HuH-7 (cell line): ENCODE results near the gene ARHGAP6.

Experiments used
- DNase-seq: peaks from one replicate; pipeline ENCODE4 v3.0.0; 2011; ENCODE audit warnings: low spot score

ARHGAP6 gene

DNA sequence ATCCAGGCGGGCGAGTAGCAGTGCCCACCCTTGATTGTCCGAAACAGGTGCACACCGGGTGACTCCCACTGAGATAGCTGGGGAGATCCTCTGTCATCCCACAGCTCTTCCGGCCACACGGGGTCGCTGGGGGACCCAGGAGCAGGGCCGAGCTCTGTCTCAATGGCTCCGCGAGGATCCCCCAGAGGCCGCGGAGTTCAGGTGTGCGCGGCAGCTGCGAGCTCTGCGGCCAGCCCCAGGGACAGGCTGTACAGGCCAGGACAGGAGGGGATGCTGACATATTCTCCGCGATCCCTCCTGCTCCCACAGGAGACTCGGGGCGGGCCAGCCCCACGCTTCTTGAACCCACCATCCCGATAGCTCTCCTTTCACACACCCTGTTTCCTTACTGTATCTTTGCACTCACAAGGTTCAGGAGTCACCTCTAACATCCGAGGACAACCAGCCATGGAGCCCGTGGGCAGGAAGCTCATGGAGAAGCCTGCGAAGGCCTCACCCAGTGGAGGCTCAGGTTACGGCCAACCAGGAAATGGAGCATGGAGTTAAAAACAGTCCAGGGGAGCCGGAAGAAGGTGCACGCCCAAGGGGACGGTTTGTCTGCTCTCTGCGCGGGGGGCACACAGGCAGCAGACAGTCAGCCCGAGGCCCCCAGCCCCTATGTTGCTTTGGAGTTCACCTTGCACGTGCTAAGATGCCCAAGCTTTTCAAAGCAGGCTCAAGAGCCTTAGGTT is 450.4 kb downstream of the ARHGAP6 start:
- DNase-seq = no peak

DNA sequence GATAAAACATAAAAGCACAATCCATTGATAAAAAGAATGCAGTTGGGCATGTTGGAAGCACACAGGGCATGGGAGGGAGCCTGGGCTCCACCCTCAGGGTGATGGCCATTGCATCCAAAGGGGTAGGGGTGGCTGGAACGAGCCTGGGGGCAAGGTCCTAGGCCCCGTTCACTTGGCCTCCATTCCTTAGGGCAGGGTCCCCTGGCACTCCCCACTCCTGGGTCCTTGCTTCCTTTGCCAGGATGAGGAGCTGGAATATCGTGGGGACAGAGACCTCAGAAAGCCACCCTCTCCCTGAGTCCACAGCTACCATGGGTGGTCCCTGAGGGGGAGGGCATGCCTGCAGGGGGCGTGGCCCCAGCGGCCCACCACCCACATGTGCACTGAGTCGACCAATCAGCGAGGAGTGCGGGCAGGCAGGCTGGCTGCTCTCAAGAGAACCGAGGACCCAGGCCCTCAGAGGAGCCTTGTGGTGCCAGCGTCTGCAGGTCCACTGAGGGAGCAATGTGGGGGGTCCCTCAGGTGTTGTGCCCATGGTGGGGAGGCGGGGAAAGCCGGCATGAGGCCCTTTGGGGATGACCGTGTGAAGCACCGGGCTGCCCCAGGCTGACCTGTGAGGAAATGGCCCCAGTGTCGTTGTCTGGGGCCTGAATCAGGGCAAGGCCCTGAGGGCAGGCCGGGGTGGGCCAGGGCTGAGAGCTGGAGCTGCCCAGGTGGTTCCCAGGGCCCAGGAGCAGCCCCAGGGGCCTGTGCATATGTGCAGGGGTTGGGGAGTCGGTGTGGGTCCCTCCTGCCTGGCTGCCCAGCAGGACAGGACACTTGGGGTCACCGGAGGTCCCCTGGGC is 451.2 kb downstream of the ARHGAP6 start:
- no peak for DNase-seq

DNA sequence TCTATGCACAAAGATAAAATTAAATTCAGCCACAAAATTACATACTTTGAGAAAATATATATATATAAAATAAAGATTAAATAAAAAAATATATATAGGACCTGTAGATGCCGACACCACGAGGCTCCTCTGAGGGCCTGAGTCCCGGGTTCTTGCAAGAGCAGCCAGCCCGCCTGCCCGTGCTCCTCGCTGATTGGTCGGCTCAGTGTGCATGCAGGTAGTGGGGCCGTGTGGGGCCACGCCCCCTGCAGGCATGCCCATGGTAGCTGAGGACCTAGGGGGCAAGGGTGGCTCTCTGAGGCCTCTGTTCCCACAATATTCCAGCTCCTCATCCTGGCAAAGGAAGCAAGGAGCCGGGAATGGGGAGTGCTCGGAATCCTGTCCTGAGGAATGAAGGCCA is 453.0 kb downstream of the ARHGAP6 start:
- no peak for DNase-seq

DNA sequence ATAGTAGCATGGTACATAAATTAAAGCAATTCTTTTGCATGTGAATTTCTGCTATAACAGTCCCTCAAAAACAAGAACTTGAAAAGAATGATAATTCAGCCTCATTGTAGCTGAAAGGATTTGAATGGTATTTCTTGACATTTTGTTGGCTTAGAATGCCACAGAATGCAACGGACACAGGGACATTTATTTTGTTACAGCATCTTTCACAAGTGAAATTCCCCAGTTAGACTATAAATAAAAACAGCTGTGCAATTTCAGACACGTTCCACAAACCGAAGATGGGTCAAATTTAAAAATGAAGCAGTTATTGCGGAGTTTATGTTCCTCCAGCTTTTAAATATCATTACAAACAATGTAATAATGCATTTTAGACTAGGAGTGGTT is 455.3 kb downstream of the ARHGAP6 start:
- no peak for DNase-seq

DNA sequence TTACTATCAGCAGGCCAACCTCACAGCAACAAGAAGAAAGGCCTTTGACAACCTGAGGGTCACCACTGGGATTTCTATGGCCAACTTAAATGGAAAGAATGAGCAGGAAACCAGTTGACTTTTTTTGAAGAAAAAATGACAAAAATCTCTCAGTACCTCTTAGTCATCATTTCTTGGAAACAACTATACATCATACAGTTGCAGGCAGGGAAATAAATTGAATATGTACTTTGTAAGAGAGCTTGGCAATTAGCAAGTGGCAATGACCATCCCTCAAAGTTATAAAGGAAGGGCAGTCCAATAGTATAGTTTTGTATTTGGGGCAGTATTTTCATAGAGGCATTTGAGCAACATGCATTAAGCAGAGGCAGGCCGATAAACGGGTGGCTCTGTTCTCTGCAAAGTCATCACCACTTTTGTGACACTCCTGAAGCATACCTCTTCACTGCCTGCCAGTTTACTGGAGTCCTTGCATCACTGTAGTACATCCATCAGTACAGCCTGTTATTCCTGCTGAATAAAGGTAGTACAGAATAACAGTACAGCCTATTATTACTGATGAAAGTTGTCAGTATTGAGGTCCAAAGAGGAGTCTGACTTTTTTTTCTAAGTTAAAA is 455.8 kb downstream of the ARHGAP6 start:
- no peak for DNase-seq

DNA sequence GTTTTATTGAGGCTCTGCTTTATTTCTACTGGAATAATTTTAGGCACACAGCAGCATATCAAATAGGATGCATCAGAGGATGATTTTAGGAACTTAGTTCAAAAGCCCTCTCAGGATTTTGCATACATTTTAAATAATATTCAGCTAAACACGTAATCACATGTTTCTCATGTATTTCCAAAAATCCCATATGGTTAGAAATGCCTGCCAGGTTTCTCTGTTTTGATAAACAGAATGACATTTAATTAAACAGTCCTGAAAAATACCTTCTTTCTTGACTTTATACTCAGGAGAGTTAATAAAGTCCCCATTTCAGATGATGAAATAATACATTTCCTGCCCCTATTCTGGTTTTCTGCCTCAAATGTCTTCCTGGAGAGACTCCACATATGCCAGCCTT is 459.0 kb downstream of the ARHGAP6 start:
- no peak for DNase-seq

DNA sequence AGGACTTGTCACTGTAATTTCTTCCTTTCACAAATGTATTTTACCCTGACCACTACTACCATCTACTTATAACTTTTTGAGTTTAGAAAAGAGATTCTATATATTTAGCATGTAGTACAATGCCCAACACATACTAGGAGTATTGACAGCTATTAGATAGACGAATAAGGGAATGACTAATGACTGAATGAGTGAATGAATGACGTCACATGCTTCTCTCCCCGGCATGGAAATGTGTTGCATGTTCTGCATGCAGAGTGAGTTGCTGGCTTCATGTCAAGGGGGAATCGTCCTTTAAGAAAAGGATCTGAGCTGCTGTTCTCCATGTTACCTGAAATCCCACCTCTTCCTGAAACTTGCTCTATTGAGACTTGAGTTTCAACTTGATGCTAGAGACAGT is 459.9 kb downstream of the ARHGAP6 start:
- no peak for DNase-seq

DNA sequence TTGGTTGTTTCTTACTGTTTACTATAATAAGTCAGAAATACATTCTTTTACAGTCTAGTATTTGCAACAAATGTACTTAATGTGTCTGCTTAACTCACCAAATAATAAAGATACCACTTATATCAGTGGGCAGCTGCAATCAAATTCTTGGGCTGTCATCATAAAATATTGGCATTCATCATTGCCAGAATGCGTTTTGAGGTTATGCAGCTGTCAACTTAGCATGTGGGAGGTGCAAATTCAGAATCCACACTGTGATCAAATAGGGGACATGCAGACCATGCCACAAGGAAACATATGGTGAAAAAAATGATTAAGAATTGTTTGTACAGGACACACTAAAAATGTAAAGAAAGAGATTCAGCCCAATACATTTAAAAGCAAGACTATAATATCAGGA is 468.0 kb downstream of the ARHGAP6 start:
- DNase-seq = no peak

DNA sequence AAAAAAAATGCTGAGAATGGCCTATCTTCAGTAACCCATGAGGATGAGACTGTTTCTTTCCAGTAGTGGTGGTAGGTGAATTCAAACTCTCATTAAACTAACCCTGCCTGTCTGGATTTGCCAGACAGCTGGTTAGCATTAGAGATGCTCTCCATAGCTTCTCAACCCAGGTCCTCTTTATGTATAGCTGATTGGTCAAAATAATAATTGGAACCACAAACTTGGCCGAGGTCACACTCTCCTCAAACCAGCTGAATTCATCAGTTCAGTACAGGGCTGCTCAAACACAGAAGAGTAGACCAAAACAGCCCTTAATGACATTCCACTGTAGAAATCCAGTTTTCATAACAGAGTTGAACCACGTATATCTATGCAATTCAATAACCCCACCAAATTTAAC is 469.2 kb downstream of the ARHGAP6 start:
- no peak for DNase-seq

DNA sequence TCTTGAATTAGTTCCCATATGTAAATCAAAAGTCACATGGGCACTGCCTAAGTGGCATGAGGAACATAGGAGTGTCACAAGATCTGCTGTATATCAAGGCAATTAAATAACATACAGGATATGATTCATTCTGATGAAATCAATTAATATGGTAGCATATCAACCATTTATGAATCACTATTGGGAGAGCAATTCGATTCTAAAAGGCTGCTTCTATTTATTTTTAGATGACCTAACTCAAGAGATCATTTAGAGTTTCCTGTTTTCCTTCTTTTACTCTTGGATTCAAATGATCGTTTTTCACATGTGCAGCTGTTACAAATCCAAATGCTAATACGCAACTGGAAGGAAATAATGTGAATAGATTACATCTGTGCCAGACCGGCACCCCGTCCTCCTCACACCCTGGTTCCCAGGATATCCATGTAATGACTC is 472.7 kb downstream of the ARHGAP6 start:
- no peak for DNase-seq

DNA sequence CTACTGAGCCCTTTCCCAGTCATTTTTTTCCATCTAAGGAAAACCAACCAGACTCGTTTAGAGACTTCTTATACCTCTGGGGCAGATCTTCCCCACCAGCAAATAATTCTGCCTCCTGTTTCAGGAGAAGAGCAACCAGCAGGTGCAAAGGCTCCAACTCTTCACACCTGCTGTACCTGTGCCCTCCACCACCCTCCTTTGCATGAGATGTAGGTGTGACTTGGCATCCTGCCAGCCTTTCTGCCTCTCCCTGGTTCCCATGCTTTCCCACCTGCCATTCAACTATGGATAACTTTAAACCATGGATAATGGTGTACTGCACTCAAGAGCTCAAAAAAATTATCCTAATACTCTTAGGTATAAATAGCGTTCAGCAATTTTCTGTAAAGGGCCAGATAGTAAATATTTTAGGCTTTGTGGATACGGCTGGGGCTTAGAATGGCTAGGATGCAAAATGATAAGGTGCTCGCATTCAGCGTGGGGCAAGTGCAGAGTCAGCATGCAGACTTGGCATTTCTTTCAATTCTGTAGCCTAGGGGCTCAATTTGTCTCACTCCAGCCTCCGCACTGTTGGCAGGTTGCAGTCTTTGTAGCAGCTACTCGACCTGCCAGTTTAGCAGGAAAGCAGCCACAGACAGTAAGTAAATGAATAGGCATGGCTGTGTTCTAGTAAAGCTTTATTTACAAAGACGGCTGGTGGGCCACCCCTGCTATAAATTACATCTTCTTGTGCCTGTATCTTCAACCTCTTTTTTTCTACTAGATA is 474.8 kb downstream of the ARHGAP6 start:
- DNase-seq = no peak

DNA sequence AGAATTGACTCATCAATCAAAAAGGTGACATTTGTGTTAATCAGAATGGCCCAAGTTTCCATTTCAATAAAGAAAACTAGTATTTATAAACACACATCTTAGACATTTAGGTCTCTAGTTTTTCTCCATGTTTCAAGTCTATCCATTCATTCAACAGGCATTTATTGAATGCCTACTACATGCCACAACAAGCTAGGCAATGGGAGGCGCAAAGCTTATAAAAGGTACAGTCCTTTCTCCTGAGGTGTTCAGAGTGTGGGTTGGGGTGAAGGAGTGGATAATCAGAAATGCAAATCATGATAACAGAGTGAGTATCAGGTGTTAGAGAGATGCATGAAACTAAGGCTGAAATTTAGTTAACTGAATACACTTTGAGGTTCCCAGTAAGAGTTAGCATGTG is 476.6 kb downstream of the ARHGAP6 start:
- no peak for DNase-seq

DNA sequence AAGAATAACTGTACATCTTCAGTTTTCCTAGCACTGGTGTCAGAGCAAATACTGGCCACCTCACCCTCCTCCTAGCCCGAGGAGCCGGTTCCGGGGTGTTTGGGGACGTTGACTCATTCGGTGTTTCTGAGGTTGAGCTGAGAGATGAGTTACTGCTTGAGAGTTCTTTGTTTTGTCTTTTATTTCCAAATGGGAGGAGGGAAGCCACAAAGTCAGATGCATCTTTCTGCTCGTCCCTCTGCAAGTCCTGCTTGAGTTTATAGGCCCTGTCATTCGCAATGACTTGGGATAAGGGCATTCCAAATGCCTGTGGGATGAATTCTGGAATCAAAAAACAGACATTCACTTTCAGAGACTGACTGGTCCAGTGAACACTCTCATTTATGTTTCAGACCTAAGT is 477.1 kb downstream of the ARHGAP6 start:
- no peak for DNase-seq

DNA sequence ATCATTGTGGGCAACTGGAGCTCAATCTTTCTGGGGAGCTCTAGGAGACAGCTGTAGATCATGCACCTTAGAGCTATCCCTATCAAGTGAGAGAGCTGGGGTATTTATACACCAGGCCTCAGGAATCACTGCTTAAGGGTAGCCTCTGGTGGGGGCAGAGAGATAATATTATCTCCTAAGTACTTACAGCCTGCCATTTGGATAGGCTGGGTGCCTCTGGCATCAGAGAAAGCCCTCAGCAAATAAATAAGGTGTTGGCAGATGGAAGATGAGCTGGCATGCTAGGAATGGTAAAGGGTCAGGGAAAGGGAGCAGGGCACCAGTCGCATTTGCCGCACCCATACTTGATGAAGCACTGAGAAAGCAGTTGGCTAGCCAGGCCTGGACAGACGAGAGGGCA is 478.7 kb downstream of the ARHGAP6 start:
- DNase-seq = no peak

DNA sequence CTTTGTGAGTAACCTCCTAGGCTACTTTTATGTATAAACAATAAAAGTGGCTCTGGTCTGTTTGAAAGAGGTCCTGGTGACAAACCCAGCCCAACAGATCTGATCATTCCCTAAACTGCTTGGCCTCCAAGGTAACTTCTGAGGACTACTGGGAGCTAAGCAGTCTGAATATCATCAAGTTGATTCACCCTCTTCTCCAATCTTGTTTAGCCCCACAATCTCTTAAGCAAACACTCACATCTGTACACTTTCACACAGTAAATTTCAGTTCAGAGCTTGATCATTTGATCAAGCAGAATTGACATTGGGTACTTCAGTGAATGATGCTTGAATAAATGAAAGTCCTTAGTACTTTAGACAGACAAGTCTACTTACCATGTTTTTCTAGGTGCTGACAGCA is 479.9 kb downstream of the ARHGAP6 start:
- DNase-seq = no peak

DNA sequence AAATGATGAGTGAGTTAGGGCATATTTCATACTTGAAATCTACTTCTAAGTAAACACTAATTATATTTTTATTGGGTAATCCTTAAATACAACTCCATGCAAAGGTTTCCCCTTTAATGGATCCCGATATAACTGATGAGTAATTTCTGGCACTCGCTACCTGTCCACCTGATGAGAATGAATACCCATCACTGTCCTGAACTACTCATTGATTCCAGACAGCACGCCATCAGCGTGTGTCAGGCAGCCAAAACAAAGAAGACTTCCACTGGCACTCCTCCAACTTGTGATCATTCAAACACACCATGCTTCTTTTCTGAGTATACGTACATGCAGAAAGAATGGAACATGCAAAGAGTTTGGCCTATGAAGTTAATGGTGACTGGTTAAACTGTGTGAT is 485.1 kb downstream of the ARHGAP6 start:
- DNase-seq = no peak

DNA sequence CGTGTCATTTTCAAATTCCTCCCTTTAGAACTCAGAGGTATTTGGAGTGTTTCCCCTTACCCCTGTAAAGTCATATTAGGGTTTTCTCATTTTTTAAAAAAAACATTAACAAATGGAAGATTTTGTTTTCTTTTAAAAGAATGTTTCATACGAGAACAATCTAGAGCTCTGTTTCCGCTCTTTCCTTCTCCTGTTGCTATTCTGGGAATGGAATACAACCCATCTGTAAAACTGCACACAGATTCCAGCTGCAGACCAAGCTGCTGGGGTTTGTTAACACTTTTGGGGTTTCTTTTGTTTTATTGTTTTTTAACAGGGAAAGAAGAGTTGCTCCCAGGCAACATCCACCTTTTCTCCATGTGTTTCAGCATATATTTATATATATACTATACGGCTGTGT is 493.3 kb downstream of the ARHGAP6 start:
- DNase-seq = no peak

DNA sequence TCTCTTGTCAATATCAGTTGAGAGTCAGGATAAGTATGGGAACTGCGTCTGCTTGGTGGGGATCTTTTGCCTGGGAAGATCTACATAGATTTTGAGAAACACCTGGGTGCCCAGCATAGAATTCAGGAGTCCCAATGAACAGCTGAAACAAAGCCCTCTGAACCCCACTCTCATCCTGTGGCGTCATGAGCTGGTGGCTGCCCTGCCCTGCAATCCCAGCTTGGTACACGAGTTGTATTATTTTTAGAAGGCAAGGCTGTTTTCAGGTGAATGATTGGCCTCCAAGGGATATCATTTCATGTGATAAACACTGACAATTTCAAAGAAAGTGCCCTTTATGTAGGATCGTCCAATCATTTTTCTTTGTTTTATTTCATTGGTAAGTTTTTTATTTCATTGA is 493.8 kb downstream of the ARHGAP6 start:
- DNase-seq = no peak

DNA sequence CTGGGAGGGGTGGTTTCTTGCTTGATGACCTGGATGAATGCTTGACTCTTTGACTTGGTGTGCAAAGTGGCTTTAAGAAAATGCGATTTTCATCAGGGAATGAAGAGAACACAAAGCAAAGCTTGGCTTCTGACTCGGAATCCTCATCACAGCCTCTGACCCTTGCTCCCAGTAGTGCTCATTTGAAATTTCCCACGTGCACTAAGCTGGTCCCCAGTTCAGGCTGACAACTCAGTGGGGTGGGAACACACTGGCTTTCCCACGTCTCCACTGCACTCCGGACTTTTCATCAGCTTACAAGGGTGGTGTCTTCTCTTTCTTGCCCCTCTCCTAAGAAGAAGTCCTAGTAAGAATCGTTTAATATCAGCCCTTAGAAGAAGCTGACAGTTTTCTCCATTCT is 501.3 kb downstream of the ARHGAP6 start:
- no peak for DNase-seq

DNA sequence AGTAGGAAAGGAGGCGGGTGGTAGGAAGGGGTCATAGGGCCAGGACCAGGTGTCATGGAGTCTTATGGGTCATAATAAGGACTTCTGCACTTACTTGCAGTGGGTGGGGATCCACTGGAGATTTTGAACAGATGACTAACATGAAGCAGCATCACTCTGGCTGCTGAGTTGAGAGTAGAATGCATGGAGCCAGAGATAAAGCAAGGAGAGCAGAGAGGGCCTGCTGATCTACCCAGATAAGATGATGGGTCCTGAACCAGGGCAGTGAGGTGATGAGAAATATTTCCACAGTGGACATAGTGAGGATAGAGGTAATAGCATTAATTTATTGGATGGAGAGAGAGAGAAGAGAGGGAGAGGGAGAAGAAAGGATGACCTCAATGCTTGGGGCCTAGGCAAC is 506.6 kb downstream of the ARHGAP6 start:
- DNase-seq = no peak

DNA sequence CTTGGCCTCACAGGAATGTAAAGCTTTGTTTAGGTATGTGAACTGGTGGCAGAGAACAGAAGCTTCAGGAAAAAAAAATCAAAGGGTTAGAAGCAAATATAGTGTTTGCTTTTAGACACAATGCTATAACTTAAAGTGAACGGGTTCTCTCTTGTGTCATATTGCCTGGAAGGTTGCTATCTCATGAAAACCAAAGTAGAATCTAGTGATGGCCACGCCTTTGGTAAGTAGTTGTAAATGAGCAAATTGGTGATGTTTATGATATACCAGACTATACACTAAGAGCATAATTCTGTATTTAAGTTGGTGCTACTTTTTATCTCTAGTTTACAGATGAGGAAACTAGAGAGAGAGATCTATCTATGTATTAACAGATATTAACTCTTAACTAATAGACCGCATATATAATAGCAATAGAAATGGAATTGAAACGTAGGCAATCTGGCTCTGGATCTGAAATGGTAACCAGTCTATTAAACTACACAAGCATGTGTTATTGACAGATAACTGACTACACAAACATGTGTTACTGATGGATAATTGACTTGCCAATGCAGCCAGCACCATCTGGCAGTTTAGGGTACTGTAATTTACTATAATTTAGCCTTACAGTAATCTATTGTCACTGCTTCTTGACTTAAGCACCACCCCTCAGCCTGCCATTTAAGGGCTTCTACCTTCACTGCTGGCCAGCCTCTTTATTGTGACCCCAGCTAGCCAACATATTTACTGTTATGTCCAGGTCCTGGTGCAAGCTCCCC is 513.7 kb downstream of the ARHGAP6 start:
- no peak for DNase-seq

DNA sequence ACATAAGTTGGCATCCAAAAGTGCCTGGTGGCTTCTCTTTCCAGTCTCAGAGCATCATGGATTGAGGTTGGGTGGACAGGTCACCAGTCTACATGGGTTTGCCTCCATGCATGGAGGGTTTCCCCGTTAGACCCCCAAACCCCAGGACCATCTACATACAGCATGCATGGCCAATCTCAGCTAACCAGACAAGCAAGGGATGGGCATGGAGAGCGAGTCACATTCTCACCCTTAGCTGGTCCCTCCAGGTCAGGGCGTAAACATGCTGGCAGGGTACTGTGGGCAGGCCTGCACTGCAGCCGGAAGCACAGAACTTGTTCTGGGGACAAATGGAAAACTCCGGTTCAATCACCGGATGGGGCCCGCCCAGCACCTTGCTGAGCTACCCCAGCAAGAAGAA is 517.3 kb downstream of the ARHGAP6 start:
- DNase-seq = no peak
